ENCODE results near the gene AURKAIP1. TPM values are rescaled to one million over a fixed set of nuclear protein-coding genes. Genes with fewer than 3 reads are reported as not detected.

AURKAIP1 gene
- total and polyA plus RNA-seq, 2 of the 13 experiments (the other 11 are each of a cell fraction or from before 2014, with no cell fraction given) = 69.5 to 175 TPM

GRCh38 chr1:1406101-1406820 lies 31.3 kb upstream of the AURKAIP1 start:
- Histone ChIP-seq H3K4me3 (replicated peaks in 1 of 3; ENCODE audit: insufficient read depth in 1 of 3, low read depth in 2 of 3, low read length in 3 of 3) (peak overlapping the region; percentile 81 to 89 (median 87)), H3K4me2 (ENCODE audit: low read depth, low read length) (peak overlapping the region; percentile 81), H2AFZ (ENCODE audit: low read length) (no peak overlapping the region), H3K36me3 (replicated peaks in 1 of 2; ENCODE audit: control insufficient read depth in 1 of 2, insufficient read depth in 2 of 2, low read length in 2 of 2) (peaks cover 6 to 26% of the 10 kb centered on the region in 2 experiments; a peak in 3 of 5 replicates), H3K9ac (ENCODE audit: insufficient read depth, low read depth, low read length) (peak overlapping the region; percentile 96), H3K4me1 (ENCODE audit: insufficient read depth, low read length) (peaks cover 58% of the 10 kb centered on the region), H3K9me3 (ENCODE audit: low read length) (no peaks in the 10 kb centered on the region), H4K20me1 (ENCODE audit: insufficient read depth, low read length) (peaks cover 29% of the 10 kb centered on the region), H3K27me3 (ENCODE audit: control insufficient read depth in 1 of 2, insufficient read depth in 2 of 2, low read length in 2 of 2) (no peaks in the 10 kb centered on the region), H3K79me2 (ENCODE audit: insufficient read depth, low read length) (peaks cover 46% of the 10 kb centered on the region), H3K27ac (ENCODE audit: extremely low read length, insufficient read depth, low read length) (peak overlapping the region; percentile 91)
- no TSS peak for BruUV-seq (replicated peaks)
- FAIRE-seq (no peak), DNase-seq (ENCODE audit: low spot score) (no peak), ATAC-seq (peak; percentile 15)
- in situ Hi-C loops (cut with HindIII; ENCODE audit: extremely low pct_ligation_motif_present, low pct_unique_long_range_greater_than_20kb) = no loop called here
- ChIA-PET CTCF (ENCODE audit: low intra/inter-chr PET ratio, low total read pairs) (interaction anchor here (1.3 kb wide), 1 partner anchor 35 kb away, joined by 3 read pairs; no protein-coding TSS in a partner anchor), POLR2A (interaction anchor here (0.8 to 12.4 kb wide), 11 partner anchors 9 to 105 kb away, joined by 3 to 355 read pairs (median 5); partner anchors contain the start of genes ANKRD65, AURKAIP1 and VWA1)
- 44% methylated on average over 39 of the region's 43 CpGs for WGBS (ENCODE audit: low lambda C conversion rate)
- intact Hi-C loops (cut with micrococcal nuclease; ENCODE audit: unreplicated experiment) = loop anchor here (5.0 kb wide), 1 partner anchor 36 kb away; no protein-coding TSS in a partner anchor
- no peak for TF ChIP-seq ZNF737 (CRISPR knock-in tag; IDR thresholded peaks at IDR 0.05; ENCODE audit: borderline replicate concordance)
- TF ChIP-seq PAX8 (CRISPR knock-in tag; IDR thresholded peaks at IDR 0.05; ENCODE audit: borderline replicate concordance) = no peak
- TF ChIP-seq ZNF839 (CRISPR knock-in tag; IDR thresholded peaks at IDR 0.05; ENCODE audit: borderline replicate concordance) = no peak
- no peak for TF ChIP-seq GATA4 (IDR thresholded peaks at IDR 0.05; ENCODE audit: borderline replicate concordance, low read depth)
- TF ChIP-seq LBX2 (CRISPR knock-in tag; IDR thresholded peaks at IDR 0.05; ENCODE audit: borderline replicate concordance) = no peak
- no peak for TF ChIP-seq KDM1A (CRISPR knock-in tag; IDR thresholded peaks at IDR 0.05)
- peak; percentile 26; the same call in 1 of the 2 replicates for TF ChIP-seq ZBTB4 (CRISPR knock-in tag; IDR thresholded peaks at IDR 0.05; ENCODE audit: borderline replicate concordance)
- no peak for TF ChIP-seq SP4 (CRISPR knock-in tag; IDR thresholded peaks at IDR 0.05)
- no peak for TF ChIP-seq AHR (CRISPR knock-in tag; IDR thresholded peaks at IDR 0.05)
- no peak for TF ChIP-seq ZNF407 (CRISPR knock-in tag; IDR thresholded peaks at IDR 0.05; ENCODE audit: not compliant biosample characterization)
